ENCODE data around the gene SBNO2.
A peak's percentile ranks its signal among the peaks of the same experiment; 100 is the strongest.

Gene SBNO2

DNA sequence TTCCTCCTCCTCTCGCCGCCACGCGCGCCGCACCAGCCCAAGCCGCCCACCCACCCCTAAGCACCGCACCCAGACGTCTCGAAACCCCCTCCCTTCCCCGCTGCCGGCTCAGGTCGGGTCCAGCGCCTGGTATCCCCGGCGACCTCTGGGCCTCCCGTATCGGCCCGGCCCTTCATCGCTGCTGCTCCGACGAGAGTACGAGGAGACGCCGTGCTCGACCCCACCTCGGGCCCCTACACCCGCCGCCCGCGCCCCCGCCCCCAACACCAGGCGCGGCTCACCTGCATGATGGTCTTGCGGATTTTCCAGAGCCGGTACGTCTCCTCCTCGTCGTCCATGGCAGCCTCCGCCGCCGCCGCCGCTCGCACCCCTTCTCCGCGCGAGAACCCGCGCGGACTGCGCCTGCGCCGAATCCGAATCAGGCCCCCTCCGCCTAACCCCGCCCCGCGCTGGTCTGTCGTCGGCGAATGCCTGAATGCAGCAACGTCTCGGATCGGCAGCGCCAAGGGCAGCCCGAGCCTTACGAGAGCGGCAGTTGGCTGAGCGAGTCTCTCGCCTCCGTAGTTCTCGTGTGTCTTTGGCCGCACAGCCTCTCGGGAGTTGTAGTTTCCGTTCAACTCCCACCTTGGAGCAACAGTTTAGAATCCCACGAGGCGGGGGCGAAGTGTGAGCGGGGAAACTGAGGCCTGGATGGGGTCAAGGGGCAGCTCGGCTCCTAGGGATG is 78.9 kb downstream of the SBNO2 start, which contains the start of gene POLR2E:
Gene POLR2E, minus strand, starts transcription at position 398 of the 724 bp plus-strand sequence. Its CDS starts 60 bp downstream, at position 338.
- TF ChIP-seq FOXP2 (optimal IDR thresholded peaks at IDR 0.05; ENCODE audit: borderline replicate concordance, extremely low read depth, extremely low read length, insufficient read depth) (peak; percentile 89), TAF1 (IDR thresholded peaks at IDR 0.05; ENCODE audit: borderline replicate concordance, insufficient read depth, low read length) (peak; percentile 27; the same call in 1 of the 2 replicates), POLR2AphosphoS5 (IDR thresholded peaks at IDR 0.05; ENCODE audit: low read depth, low read length) (peak; percentile 84)
- TF ChIP-seq, protein P1, sequence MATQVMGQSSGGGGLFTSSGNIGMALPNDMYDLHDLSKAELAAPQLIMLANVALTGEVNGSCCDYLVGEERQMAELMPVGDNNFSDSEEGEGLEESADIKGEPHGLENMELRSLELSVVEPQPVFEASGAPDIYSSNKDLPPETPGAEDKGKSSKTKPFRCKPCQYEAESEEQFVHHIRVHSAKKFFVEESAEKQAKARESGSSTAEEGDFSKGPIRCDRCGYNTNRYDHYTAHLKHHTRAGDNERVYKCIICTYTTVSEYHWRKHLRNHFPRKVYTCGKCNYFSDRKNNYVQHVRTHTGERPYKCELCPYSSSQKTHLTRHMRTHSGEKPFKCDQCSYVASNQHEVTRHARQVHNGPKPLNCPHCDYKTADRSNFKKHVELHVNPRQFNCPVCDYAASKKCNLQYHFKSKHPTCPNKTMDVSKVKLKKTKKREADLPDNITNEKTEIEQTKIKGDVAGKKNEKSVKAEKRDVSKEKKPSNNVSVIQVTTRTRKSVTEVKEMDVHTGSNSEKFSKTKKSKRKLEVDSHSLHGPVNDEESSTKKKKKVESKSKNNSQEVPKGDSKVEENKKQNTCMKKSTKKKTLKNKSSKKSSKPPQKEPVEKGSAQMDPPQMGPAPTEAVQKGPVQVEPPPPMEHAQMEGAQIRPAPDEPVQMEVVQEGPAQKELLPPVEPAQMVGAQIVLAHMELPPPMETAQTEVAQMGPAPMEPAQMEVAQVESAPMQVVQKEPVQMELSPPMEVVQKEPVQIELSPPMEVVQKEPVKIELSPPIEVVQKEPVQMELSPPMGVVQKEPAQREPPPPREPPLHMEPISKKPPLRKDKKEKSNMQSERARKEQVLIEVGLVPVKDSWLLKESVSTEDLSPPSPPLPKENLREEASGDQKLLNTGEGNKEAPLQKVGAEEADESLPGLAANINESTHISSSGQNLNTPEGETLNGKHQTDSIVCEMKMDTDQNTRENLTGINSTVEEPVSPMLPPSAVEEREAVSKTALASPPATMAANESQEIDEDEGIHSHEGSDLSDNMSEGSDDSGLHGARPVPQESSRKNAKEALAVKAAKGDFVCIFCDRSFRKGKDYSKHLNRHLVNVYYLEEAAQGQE (IDR thresholded peaks at IDR 0.05; ENCODE audit: insufficient read depth in 1 of 2, low read depth in 2 of 2, low read length in 2 of 2): no peak

DNA sequence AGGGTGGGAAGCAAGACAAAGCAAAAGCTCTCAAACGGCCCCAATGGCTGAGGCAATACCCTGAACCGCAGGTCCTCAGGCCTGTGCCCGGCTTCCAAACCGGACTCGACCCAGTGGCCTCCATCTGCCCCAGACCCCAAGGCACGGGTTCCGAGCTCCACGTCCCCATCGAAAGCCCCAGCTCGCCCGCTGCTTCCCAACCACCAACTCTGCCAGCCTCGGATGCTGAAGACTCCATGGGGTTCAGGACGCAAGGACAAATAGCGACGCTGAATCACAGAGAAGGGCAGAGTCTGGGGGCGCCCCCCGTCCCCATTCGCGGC is 79.5 kb downstream of the SBNO2 start:
- TF ChIP-seq FOXP2 (optimal IDR thresholded peaks at IDR 0.05; ENCODE audit: borderline replicate concordance, extremely low read depth, extremely low read length, insufficient read depth) (no peak), TAF1 (IDR thresholded peaks at IDR 0.05; ENCODE audit: borderline replicate concordance, insufficient read depth, low read length) (no peak), SIN3A (IDR thresholded peaks at IDR 0.05; ENCODE audit: borderline replicate concordance, insufficient read depth, low read length) (no peak), POLR2AphosphoS5 (IDR thresholded peaks at IDR 0.05; ENCODE audit: low read depth, low read length) (no peak)
- TF ChIP-seq, protein P1 (IDR thresholded peaks at IDR 0.05; ENCODE audit: insufficient read depth in 1 of 2, low read depth in 2 of 2, low read length in 2 of 2): no peak

DNA sequence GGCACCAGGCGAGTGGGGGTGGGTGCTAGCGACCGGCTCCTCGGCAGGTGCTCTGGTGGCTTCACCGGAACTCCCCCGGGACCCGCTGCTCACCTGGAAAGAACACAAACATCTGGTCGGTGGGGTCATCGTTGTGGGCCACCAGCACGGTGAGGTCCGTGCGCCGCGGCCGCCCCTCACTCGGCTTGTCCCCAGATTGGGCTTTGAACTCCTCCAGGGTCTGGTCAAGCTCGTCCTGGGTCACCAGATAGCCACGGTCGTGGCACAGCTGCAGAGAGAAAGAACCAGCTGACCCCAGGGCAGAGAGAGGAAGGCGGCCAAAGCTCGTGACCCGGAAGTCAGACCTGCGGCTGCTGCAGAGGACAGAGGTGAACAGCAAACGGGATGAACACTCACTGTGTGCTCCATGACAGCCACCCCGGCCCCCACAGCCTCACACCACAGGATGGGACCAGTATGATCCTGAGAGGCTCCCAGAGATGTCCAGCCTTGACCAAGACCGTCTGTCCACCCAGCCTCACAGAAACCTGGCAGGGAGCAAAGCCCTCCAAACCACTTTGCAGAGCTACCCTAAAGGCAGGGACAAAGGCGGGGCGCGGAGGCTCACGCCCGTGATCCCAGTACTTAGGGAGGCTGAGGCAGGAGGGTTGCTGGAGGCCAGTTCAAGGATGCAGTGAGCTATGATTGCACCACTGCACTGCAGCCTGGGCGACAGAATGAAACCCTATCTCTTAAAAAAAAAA is 80.1 kb downstream of the SBNO2 start:
- TF ChIP-seq, protein P1 (IDR thresholded peaks at IDR 0.05; ENCODE audit: insufficient read depth in 1 of 2, low read depth in 2 of 2, low read length in 2 of 2): no peak
- TF ChIP-seq TAF1 (IDR thresholded peaks at IDR 0.05; ENCODE audit: borderline replicate concordance, insufficient read depth, low read length): no peak
- no peak for TF ChIP-seq POLR2AphosphoS5 (IDR thresholded peaks at IDR 0.05; ENCODE audit: low read depth, low read length)
- TF ChIP-seq FOXP2 (optimal IDR thresholded peaks at IDR 0.05; ENCODE audit: borderline replicate concordance, extremely low read depth, extremely low read length, insufficient read depth): no peak
- no peak for TF ChIP-seq SIN3A (IDR thresholded peaks at IDR 0.05; ENCODE audit: borderline replicate concordance, insufficient read depth, low read length)

DNA sequence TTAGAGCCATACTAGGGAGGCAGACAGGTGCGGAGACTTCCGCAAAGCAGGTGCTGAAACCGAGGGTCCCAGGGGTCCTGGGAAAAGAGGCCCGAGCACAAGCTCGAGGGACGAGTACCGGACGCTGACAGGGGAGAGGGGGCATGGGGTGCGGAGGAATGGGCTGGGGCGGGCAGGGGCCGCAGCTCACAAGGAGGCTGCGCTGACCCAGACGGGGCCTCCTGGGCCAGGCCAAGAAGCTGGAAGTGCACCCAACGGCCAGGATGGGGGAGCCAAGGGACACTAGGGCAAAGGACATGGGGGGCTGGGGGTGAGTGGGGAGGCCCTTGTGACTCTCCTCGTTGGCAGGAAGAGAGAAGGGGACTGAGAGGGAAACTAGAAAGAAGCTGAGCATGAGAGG is 80.7 kb downstream of the SBNO2 start:
- no peak for TF ChIP-seq TAF1 (IDR thresholded peaks at IDR 0.05; ENCODE audit: borderline replicate concordance, insufficient read depth, low read length)

DNA sequence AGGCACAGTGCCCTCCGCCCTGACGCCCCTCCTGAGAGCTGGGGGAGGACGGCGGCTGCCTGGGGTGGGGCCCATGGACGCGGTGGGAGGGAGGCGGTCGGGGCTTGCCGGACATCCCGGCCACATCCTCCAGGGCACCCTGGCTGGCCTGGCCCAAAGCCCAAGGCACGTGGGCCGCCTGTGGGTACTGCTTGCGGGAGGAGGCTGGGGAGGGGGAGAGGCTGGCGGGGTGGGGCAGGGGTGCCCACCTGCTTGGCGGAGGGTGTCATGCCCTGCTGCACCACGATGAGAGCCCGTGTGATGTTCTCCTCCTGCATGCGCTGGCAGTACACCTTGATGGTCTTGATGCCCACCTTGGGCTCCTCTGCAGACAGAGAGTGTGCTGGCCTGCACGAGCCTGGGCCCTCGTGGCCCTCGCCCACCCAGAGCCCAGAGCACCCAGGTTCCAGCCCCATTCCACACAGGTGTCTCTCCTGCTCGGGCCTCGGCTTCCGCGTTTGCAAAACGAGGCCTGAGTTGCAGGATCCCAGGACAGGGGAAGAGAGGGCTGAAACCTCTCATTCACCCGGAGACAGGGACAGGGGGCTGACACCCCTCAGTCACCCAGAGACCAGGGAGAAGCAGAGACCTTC is 82.4 kb downstream of the SBNO2 start:
- TF ChIP-seq TAF1 (IDR thresholded peaks at IDR 0.05; ENCODE audit: borderline replicate concordance, insufficient read depth, low read length) (no peak), POLR2AphosphoS5 (IDR thresholded peaks at IDR 0.05; ENCODE audit: low read depth, low read length) (no peak), FOXP2 (optimal IDR thresholded peaks at IDR 0.05; ENCODE audit: borderline replicate concordance, extremely low read depth, extremely low read length, insufficient read depth) (no peak), SIN3A (IDR thresholded peaks at IDR 0.05; ENCODE audit: borderline replicate concordance, insufficient read depth, low read length) (no peak)
- TF ChIP-seq, protein P1 (IDR thresholded peaks at IDR 0.05; ENCODE audit: insufficient read depth in 1 of 2, low read depth in 2 of 2, low read length in 2 of 2): no peak
